Pancreas (tissue), 10 donors: ENCODE measurements around the gene SPDYE1. TPM values are rescaled to one million over a fixed set of nuclear protein-coding genes. Genes with fewer than 3 reads are reported as not detected.
A peak's percentile ranks its signal among the peaks of the same experiment; 100 is the strongest.
"Not testable (repeated sequence)": the region's sequence is repeated elsewhere in the genome, so short reads cannot be mapped to it uniquely, and the experiment has no call there.

Experiments used
- ATAC-seq, 4 donors: fragments of 200-7000 bp; cut with Tn5 transposase; one replicate each; pipeline versions ENCODE4 v1.8.0 to v1.9.1; 2020; ENCODE audit warnings: mild to moderate bottlenecking in 4 of 4, moderate library complexity in 4 of 4
- DNase-seq, 6 donors: peaks; one replicate each; pipeline ENCODE4 v3.0.0-alpha.2; 2020
- FAIRE-seq: peaks from 2 replicates; lab custom pipeline; 2012; peaks lifted over from hg19 to GRCh38; lab: Jason Lieb, UNC
- H3K27ac ChIP-seq, 4 donors: fragments of 200-600 bp; sonication (generic); 1 replicate in 3 of 4; 2 replicates in 1 of 4; pipeline versions ENCODE4 v1.5.0 to v1.8.0; 2020
- H3K27me3 ChIP-seq, 4 donors: fragments of 200-600 bp; one replicate each; pipeline ENCODE4 v1.8.0; 2021
- H3K36me3 ChIP-seq, 3 donors: fragments of 200-600 bp; sonication (generic) in 1 of 3; one replicate each; pipeline versions ENCODE4 v1.5.0 to v1.8.0; 2020 to 2021
- H3K4me1 ChIP-seq, 3 donors: fragments of 200-600 bp; one replicate each; pipeline ENCODE4 v1.8.0; 2021
- H3K4me3 ChIP-seq, 4 donors: fragments of 200-600 bp; sonication (generic) in 2 of 4; one replicate each; pipeline versions ENCODE4 v1.5.0 to v1.8.0; 2020 to 2021
- H3K9me3 ChIP-seq, 4 donors: fragments of 200-600 bp; one replicate each; pipeline ENCODE4 v1.8.0; 2021
- whole genome bisulfite sequencing, 2 donors: extraction: QIAGEN DNeasy Blood & Tissue Kit; methylation state at CpG; one replicate each; pipeline ENCODE4 v1.1.7; 2013; 5-methylcytosine and 5-hydroxymethylcytosine counted together
- intact Hi-C, 3 donors: fragments of 100-400 bp; cut with DNase I; formaldehyde crosslinking; loops; one replicate each; pipeline versions ENCODE4 v1.11.1 to v1.14.2; 2022
- polyA plus RNA-seq, 2 donors: library from polyadenylated mRNA; stranded (reverse); fragments of 200-250 nt; gene quantifications; one replicate each; pipeline ENCODE4 v1.2.3, GENCODE V29; 2013
- total RNA-seq, 6 donors: library from RNA; stranded (reverse); fragmentation: NEBNext Ultra II Directional in 4 of 6; extraction: Animal tissue kit (Norgen Biotek cat#: 25700) in 4 of 6; gene quantifications; one replicate each; pipeline versions ENCODE4 v1.2.1 to v1.2.4, GENCODE V29; 2021 to 2023
- TF ChIP-seq, protein P1 (sequence below), 4 donors: fragments of 200-600 bp; sonication (generic) in 3 of 4; IDR thresholded peaks; one replicate each; pipeline versions ENCODE4 v1.5.0 to v1.8.0; 2021; ENCODE audit warnings: antibody characterized with exemption in 4 of 4
- donor health status: healthy with polysubstance abuse.
- donor health status: DM: no; HTN: no; CAD: no; lungs with moderate emphysema.
- donor health status: DM: no; HTN: no; CAD: no.
- donor health status: control.
- donor health status: control.
- donor health status: Bipolar disorder and iron deficiency.
- donor health status: DM: yes; HTN: yes; CAD: no.
- donor health status: DM: no; HTN: no; CAD: no.
- donor health status: DM: no; HTN: no; CAD: no.
- donor health status: DM: yes; HTN: yes; CAD: no.

SPDYE1 gene
- total and polyA plus RNA-seq, 8 donors, result 0.09 TPM; not detected in 7

- FAIRE-seq, DNase-seq, intact Hi-C loops, H3K27ac ChIP-seq, H3K27me3 ChIP-seq, ATAC-seq, H3K9me3 ChIP-seq, H3K4me1 ChIP-seq, H3K36me3 ChIP-seq, H3K4me3 ChIP-seq: not testable (repeated sequence)
- 91 to 94% methylated on average over 12 to 18 of the region's 18 CpGs for WGBS, 2 donors
These were observed 36.5 kb downstream of the SPDYE1 start for GRCh38 chr7:44033971-44034844.

GRCh38 chr7:44036364-44036763 is 38.7 kb downstream of the SPDYE1 start:
- H3K9me3 ChIP-seq, H3K36me3 ChIP-seq, intact Hi-C loops, H3K4me1 ChIP-seq, H3K4me3 ChIP-seq, H3K27me3 ChIP-seq, H3K27ac ChIP-seq, FAIRE-seq: not testable (repeated sequence)
- WGBS, 2 donors, result 81 to 100% methylated on average over 4 to 10 of the region's 10 CpGs
- ATAC-seq (peak in 2 of 4 donors; percentile 6 to 9), DNase-seq (peak in 1 of 6 donors; percentile 27)

GRCh38 chr7:44037951-44038350 is 40.3 kb downstream of the SPDYE1 start:
- H3K27ac ChIP-seq, DNase-seq, H3K4me3 ChIP-seq, ATAC-seq, H3K36me3 ChIP-seq, FAIRE-seq, H3K9me3 ChIP-seq, H3K4me1 ChIP-seq, intact Hi-C loops, H3K27me3 ChIP-seq: not testable (repeated sequence)
- 23 to 73% methylated on average over 2 of the region's 2 CpGs for WGBS, 2 donors

- H3K27ac ChIP-seq, H3K9me3 ChIP-seq, H3K4me1 ChIP-seq, H3K4me3 ChIP-seq, H3K36me3 ChIP-seq, FAIRE-seq, intact Hi-C loops, ATAC-seq, H3K27me3 ChIP-seq: not testable (repeated sequence)
- peak in 1 of 6 donors; percentile 16 for DNase-seq
- WGBS, 2 donors, result 10 to 57% methylated on average over 1 to 6 of the region's 12 CpGs
These were observed 40.9 kb downstream of the SPDYE1 start for GRCh38 chr7:44038553-44038952.

GRCh38 chr7:44038961-44039558 is 41.4 kb downstream of the SPDYE1 start:
- Histone ChIP-seq H3K4me3 (peak overlapping the region in 2 of 4 donors; percentile 2 to 20), H3K27ac (peak overlapping the region in 2 of 4 donors; percentile 41 to 54)
- H3K36me3 ChIP-seq, intact Hi-C loops, H3K9me3 ChIP-seq, H3K27me3 ChIP-seq, H3K4me1 ChIP-seq: not testable (repeated sequence)
- DNase-seq, result peak; percentile 94 to 99 (median 98)
- WGBS, 2 donors, result 1 to 8% methylated on average over 12 to 18 of the region's 26 CpGs
- peak; percentile 85 to 93 (median 86) for ATAC-seq
- peak; percentile 79 for FAIRE-seq

DNA sequence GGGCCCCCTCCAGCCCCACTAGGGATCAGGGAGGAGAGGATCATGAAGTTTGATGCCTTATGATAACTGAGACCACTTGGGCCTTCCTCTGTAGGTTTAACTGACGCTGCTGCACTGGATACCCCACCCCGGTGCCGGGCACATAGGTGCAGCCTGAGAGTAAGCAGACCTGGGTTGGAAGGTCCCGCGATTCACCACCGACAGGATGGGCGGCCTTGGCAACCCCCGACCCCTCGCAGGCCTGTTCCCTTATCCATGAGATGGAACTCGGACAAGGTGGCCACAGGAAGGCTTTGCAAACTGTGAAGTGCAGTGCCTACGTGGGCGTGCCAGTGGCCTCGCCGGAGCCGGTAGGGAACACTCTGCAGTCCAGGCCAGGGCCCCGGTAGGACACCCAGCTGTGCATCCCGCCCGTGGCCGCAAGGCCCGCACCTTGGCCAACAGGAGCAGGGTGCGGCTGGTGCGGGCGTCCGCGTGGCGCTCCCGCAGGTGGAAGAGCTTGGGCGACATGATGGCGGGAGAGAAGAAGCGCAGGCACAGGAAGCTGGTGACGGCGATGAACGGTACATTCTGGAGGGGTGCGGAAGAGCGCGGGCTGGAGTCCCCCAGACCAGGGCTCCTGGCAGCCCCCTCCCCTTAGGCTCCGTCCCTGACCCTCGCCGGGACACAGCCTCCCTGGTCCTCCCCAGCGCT is 42.2 kb downstream of the SPDYE1 start:
- peak overlapping the region in 2 of 4 donors; percentile 37 to 44 for H3K4me3 ChIP-seq
- ATAC-seq, result peak in 2 of 4 donors; percentile 1
- intact Hi-C loops, H3K4me1 ChIP-seq, H3K36me3 ChIP-seq, H3K27me3 ChIP-seq, H3K9me3 ChIP-seq, FAIRE-seq: not testable (repeated sequence)
- 12 to 30% methylated on average over 5 to 16 of the region's 40 CpGs for WGBS, 2 donors
- peak overlapping the region in 2 of 4 donors; percentile 44 to 60 for H3K27ac ChIP-seq
- peak in 1 of 6 donors; percentile 22 for DNase-seq

DNA sequence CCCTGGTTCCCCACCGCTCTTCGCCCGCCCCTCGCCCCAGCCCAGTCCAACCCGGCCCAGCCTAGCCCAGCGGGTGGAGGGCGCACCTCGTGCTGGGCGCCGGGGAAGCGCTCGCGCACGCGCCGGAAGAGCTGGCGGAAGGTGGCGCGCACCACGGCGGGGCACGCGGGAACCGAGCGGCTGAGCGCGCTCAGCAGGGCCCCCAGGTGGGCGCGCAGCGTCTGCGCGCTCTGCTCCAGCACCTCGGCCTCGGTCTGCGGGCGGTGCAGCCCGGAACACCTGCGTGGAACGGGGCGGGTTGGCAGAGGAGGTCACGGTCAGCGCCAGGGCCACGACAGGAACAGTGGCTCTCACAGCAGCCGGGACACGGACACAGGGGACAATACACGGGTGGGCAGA is 42.8 kb downstream of the SPDYE1 start:
- intact Hi-C loops, result not testable (repeated sequence)

More for the DNA sequence above, 42.8 kb downstream of the SPDYE1 start:
- TF ChIP-seq, protein P1, sequence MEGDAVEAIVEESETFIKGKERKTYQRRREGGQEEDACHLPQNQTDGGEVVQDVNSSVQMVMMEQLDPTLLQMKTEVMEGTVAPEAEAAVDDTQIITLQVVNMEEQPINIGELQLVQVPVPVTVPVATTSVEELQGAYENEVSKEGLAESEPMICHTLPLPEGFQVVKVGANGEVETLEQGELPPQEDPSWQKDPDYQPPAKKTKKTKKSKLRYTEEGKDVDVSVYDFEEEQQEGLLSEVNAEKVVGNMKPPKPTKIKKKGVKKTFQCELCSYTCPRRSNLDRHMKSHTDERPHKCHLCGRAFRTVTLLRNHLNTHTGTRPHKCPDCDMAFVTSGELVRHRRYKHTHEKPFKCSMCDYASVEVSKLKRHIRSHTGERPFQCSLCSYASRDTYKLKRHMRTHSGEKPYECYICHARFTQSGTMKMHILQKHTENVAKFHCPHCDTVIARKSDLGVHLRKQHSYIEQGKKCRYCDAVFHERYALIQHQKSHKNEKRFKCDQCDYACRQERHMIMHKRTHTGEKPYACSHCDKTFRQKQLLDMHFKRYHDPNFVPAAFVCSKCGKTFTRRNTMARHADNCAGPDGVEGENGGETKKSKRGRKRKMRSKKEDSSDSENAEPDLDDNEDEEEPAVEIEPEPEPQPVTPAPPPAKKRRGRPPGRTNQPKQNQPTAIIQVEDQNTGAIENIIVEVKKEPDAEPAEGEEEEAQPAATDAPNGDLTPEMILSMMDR (IDR thresholded peaks at IDR 0.05), result peak in 1 of 4 donors; percentile 12
- DNase-seq, result peak in 5 of 6 donors; percentile 40 to 79 (median 58)
- not testable (repeated sequence) for H3K27me3 ChIP-seq, H3K9me3 ChIP-seq, H3K4me1 ChIP-seq, FAIRE-seq, H3K36me3 ChIP-seq
- peak; percentile 19 to 36 (median 32) for ATAC-seq
- WGBS, 2 donors, result 2 to 4% methylated on average over 5 to 46 of the region's 46 CpGs
- Histone ChIP-seq H3K4me3 (peak overlapping the region in 3 of 4 donors; percentile 7 to 44 (median 37)), H3K27ac (peak overlapping the region in 1 of 4 donors; percentile 60)
